Sciatic nerve (tissue), 2 donors: Measurements from ENCODE around the gene ANKRD40. TPM values are rescaled to one million over a fixed set of nuclear protein-coding genes. Genes with fewer than 3 reads are reported as not detected.
"Not testable (repeated sequence)": the region's sequence is repeated elsewhere in the genome, so short reads cannot be mapped to it uniquely, and the experiment has no call there.

Experiments
- ATAC-seq: fragments of 200-7000 bp; cut with Tn5 transposase; one replicate; pipeline ENCODE4 v1.9.1; 2020; ENCODE audit warnings: mild to moderate bottlenecking, moderate library complexity
- DNase-seq: peaks from one replicate; pipeline ENCODE4 v3.0.0-alpha.2; 2020; ENCODE audit warnings: low spot score
- intact Hi-C: fragments of 100-400 bp; cut with DNase I; formaldehyde crosslinking; loops from one replicate; pipeline ENCODE4 v1.14.2; 2022
- total RNA-seq: library from RNA; stranded (reverse); fragmentation: NEBNext Ultra II Directional; extraction: Animal tissue kit (Norgen Biotek cat#: 25700); gene quantifications from one replicate; pipeline ENCODE4 v1.2.1, GENCODE V29; 2021
- donor health status: DM: no; HTN: no; CAD: no.
- donor health status: DM: no; HTN: no; CAD: no.

The ANKRD40 gene, protein sequence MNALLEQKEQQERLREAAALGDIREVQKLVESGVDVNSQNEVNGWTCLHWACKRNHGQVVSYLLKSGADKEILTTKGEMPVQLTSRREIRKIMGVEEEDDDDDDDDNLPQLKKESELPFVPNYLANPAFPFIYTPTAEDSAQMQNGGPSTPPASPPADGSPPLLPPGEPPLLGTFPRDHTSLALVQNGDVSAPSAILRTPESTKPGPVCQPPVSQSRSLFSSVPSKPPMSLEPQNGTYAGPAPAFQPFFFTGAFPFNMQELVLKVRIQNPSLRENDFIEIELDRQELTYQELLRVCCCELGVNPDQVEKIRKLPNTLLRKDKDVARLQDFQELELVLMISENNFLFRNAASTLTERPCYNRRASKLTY
- 106 TPM for total RNA-seq

DNA sequence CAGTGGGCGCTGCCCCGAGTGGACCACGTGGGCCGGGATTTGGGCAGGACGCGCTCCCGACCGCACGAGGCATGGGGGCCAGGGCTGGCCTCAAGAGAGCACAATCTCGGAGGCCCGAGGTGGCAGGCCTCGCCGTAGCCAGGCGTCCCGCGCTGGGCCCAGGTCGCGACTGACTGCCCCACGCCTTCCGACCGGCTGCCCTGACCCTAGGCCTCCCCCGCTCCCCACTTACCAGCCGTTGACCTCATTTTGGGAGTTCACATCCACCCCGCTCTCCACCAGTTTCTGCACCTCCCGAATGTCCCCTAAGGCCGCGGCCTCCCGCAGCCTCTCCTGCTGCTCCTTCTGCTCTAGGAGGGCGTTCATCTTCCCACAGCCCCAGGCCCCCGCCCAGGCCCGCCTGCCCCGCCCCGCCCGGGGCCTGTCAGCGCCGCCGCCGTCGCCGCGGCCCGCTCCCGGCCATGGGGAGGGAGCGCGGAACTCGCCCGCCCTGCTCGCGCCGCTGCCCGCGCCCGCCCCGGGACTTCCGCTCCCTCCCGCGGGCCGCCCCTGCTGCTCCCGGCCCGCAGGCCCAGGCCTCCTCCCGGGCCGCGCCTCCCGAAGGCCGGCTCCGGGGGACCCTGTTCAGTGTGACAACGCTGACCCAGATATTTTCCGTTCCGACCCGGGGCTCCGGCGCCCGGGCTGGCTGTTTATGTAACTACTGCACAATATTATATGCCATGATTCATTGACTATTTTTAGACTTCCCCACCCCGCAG is at the start of gene ANKRD40:
Gene ANKRD40, minus strand, starts transcription at position 626 of the 761 bp plus-strand sequence. Its CDS starts 260 bp downstream, at position 366.
- intact Hi-C loops = no loop called here
- DNase-seq = peak; percentile 92
- ATAC-seq = peak; percentile 90

DNA sequence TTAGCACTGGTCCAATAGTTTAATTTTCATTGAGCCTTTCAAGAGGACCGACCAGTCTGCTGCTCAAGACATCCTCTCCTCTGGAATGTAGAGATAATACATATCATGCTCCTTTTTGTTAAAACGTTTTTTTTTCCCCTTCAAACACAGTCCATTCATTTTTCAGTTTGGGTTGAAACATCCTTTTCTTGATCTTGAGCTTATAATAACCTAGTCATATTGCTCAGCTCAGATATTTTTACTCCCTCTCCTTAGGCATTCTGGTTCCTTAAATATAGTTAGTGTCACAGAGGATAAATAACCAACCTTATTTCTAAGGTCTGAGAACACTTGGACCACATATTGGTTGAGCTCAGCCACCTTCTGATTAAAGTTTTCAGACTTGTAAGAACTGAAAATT is 46.8 kb upstream of the ANKRD40 start:
- no peak for DNase-seq
- intact Hi-C loops = no loop called here
- no peak for ATAC-seq

DNA sequence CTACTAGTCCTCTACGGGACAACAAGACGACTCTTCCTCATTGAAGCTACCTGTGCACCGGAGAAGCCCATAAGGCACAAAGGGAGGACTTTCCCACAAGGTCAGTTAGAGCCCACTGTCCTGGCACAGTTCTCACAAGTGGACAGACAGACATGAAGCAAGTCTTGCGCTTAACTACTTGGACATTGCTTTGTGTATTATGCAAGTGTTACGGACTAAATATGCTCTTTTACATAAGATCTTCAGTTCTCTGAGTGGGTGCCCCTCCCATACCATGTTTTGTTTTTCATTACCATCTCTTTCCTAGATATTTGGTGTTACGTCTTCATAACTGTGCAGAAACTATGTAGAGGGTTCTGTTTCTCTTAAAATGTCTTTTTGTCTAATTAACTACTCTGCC is 41.5 kb upstream of the ANKRD40 start:
- intact Hi-C loops = no loop called here
- DNase-seq (no peak), ATAC-seq (no peak)

DNA sequence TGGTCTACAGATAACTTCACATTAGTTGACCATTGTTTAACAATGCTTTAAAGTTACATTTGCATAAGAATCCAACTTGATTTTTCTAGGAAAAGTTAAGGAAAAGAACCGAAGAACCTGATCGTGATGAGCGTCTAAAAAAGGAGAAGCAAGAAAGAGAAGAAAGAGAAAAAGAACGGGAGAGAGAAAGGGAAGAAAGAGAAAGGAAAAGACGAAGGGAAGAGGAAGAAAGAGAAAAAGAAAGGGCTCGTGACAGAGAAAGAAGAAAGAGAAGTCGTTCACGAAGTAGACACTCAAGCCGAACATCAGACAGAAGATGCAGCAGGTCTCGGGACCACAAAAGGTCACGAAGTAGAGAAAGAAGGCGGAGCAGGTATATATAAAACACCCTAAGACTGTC is 37.9 kb upstream of the ANKRD40 start:
- DNase-seq (no peak), ATAC-seq (no peak)
- intact Hi-C loops = no loop called here

DNA sequence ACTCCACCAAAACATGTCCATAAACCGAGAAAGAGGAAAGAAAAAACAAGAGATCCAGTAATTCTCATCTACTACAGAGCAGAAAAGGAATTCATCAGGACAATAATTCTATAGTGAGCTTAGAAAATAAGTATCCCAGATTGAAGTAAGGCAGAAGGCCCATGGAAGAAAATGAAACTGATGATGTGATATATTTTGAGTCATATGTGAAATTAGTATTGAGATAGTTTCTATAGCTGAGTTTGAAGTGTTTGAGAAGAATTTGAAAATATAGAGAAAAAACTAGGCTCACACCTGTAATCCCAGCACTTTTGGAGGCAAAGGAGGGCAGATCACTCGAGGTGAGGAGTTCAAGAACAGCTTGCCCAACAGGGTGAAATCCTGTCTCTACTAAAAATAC is 31.4 kb upstream of the ANKRD40 start:
- DNase-seq = no peak
- ATAC-seq = no peak
- intact Hi-C loops = no loop called here

DNA sequence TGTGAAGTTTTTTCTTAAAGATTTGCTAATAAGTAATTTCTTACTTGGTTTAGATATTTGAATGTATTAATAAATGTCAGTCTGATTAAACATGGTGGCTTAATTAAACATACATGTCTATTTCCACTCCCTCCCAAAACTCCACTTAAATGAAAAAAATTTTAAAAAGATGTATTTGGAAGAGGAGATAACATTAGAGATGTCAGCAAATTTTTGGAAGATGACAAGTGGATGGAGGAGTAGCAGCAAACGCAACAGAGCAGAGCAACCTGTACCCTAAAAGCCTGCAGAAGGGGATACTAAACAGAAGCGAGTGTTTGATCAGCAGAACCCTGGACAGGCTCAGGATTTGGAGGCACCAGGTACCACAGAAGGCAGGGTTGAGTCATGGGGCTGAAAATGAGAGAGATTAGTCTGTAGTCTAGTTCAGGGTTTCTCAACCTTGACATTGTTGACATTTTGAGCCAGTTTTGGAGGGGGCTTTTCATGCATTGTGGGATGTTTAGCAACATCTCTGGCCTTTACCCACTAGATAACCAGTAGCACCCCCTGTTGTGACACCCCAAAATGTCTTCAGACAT is 29.5 kb upstream of the ANKRD40 start:
- ATAC-seq (no peak), DNase-seq (no peak)

DNA sequence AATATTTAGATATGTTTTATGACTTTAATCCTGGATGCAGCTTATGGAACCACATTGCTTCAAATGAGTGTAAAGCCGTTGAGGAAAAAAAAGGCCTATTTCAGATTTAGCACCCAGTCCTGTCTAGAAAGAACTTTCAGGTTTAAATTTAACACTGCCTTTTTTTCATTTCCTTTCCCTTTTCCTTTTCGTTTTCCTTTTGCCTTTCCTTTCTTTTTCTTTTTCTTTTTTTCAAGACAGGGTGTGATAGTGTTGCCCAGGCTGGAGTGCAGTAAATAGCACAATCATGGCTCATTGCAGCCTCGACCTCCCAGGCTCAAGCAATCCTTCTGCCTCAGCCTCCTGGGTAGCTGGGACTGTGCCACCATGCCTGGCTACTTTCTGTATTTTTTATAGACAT is 27.6 kb upstream of the ANKRD40 start:
- DNase-seq (no peak), ATAC-seq (no peak)
- intact Hi-C loops = no loop called here

More for the DNA sequence above, 29.5 kb upstream of the ANKRD40 start:
- intact Hi-C loops = no loop called here

DNA sequence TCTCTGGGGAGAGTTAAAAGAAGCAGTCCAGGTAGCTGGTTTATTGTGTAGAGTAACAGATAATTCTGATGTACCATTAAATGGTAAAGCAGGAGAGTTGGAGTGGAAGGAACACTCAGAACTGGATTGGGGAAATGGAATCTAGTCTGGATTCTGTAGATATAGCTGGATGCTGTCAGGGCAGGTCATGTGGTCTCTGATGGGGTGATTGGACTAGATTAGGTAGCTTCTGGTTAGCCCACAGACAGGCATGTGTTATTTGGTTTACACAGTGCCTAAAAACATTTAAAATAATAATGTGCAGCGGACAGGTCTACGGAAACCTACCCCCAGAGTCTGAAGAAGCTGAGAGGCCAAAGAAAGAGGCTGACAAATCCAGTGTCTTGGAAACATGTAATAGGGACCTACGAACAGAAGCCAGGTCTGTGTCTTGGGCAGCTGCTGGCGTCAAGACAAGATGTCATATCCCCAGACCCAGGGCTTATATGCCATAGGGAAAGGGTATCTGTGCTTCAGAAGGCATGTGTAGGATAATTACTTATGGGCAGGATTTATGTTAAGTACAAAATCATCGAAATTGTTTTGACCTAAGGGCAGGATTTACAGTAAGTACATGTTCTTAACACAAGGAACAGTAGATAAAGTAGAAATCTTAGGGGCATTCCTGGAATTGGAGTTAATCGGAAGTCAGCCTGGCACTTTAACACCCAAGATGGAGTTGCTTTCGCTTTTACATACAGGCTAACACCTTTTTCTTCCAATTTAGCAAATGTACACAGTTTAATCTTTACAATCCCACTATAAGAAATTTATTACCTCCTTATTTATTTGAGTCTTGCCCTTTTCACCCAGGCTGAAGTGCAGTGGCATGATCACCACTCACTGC is 24.1 kb upstream of the ANKRD40 start:
- DNase-seq (no peak), ATAC-seq (no peak)
- intact Hi-C loops = no loop called here

DNA sequence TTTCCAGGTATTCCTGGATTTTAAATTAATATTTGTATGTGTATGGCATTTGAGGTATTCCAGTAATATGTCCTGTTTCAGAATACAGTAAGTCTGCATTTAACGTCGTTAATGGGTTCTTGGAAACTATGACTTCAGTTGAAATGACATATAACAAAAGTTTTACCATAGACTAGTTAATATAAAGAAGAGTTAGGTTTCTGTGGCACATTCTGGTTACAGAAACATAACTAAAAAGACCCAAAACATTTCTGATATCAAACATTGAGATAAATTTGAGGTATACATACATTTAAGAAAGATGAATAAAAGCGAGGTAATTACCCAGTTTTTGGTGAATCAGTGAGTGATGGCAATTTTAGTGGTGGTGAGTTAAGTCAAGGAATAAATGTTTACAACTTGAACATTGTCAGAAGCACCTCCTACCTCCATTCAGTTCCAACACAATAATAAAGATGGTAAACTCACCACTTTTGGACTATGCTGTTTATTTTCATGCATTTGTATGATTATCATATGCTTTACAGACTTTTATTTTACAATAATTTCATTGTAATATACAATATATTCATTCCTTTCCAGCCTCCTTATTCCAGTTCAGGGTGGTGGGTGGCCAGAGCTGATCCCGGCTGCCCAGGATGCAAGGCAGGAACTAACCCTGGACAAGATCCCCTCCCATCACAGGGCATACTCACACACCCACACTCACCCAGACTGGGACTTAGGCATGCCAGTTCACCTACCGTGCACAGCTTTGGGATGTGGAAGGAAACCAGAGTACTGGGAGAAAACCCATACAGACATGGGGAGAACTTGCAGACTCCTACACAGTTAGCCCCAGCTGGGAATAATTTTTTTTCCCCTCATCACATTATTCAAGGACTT is 21.4 kb upstream of the ANKRD40 start:
- DNase-seq (no peak), ATAC-seq (no peak)
- intact Hi-C loops = no loop called here

DNA sequence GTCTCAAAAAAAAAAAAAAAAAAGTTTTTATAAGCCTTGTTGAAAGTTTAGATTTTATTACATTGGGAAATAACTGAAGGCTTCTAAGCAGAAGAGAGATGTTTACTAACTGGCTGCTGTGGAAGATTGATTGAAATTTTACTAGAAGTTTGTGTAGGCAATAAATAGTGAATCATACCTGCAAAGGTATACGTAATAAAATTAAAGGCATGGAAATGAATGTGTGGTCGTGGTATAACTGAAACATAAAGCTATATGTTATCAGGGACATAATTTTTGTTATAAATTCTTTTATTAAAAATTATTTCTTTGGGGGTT is 20.4 kb upstream of the ANKRD40 start:
- no peak for DNase-seq
- ATAC-seq = no peak
- intact Hi-C loops = no loop called here

DNA sequence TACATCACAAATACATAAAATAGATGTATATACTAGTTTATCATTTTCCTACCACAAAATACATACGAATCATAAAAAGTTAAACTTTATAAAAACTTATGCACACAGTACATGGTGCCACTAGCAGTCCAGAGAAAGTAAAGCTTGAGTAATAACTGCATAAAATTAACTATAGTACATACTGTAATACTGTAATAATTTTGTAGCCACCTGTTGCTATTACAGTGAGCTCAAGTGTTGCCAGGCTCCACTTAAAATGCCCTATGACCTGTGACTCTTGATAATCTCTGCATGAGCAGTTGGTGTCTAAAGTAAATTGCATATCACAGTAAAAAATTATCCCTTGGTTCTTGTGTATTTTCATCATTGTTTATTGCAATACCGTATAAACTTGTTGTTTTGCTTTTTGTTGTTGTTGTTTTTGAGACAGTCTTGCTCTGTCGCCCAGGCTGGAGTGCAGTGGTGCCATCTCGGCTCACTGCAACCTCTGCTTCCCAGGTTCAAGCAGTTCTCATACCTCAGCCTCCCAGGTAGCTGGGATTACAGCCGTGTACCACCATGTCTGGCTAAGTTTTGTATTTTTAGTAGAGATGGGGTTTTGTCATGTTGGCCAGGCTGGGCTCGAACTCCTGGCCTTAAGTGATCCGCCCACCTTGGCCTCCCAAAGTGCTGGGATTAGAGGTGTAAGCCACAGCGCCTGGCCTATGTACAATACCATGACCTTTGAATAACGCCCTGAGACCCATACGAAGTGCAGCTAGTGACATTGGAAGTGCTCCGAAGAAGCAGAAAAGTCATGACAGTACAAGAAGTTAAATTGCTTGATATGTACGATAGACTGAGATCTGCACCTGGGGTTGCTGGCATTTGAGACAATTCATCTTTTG is 18.3 kb upstream of the ANKRD40 start:
- intact Hi-C loops = no loop called here
- DNase-seq (no peak), ATAC-seq (no peak)

DNA sequence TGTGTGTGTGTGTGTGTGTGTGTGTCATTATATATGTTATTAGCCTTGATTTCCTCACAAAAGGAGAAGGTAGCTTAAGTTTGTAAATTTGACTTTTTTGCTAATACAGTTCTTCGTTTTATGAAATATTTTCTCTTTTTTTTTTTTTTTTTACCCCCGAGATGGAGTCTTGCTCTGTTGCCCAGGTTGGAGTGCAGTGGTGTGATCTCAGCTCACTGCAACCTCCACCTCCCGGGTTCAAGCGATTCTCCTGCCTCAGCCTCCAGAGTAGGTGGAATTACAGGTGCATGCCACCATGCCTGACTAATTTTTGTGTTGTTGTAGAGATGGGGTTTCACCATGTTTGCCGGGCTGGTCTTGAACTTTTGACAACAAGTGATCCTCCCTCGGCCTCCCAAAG is 16.9 kb upstream of the ANKRD40 start:
- intact Hi-C loops, DNase-seq, ATAC-seq: not testable (repeated sequence)

DNA sequence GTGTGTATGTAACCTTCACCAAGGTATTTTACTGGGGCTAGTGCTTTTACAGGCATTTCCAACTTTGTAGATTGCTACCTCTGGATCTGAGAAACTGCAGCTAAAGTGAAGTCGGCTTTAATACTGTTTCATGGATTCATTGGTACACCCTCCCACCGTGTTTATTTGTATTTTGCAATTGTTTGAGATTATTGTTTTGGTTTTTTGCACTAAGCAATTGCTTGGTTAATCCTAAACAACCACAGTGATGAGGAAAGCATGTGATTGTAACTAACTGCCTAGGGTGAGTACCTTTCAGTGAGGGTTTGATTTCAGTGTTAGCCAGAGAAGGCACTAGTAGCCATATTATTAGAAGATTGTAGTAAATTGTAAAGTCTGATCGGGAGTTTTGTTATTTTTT is 15.0 kb upstream of the ANKRD40 start:
- DNase-seq (no peak), ATAC-seq (no peak)
- intact Hi-C loops = no loop called here

DNA sequence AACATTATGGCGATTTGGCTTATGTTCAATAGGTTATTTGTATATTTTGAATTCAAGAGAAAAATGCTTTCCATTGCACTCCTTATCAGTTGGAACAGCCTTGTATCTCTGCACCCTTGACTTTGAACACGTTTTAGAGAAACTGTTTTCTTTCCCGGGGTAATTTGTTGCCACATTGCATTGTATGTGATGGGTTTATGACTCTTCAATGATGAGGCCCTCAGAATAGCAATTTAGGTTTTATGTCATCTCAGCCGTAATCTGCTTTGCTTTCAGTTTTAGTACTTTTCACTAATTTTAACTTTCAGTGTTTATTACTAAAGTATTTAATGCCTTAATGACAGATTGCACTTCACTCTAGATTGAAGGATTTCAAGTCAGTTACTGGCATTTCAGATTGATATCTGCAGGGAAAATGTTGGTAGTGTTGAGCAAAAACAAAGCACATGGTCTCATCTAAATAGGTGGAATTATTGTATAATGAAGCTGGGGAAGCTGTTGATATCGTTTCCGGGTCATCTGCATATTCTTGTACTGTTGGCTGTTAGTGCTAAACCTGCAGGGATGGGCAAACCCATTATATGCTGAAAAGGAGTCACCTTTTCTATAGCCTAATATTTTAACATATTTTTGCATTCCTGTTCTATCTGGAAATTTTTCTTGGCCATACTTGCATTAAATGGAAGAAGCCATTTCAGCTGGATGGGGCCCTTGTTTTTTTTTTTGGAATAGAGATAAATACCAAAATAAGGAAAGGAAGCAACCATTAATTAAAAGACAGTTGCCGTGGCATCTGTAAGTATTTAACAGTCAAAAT is 13.7 kb upstream of the ANKRD40 start:
- DNase-seq (no peak), ATAC-seq (no peak)
- intact Hi-C loops = no loop called here

DNA sequence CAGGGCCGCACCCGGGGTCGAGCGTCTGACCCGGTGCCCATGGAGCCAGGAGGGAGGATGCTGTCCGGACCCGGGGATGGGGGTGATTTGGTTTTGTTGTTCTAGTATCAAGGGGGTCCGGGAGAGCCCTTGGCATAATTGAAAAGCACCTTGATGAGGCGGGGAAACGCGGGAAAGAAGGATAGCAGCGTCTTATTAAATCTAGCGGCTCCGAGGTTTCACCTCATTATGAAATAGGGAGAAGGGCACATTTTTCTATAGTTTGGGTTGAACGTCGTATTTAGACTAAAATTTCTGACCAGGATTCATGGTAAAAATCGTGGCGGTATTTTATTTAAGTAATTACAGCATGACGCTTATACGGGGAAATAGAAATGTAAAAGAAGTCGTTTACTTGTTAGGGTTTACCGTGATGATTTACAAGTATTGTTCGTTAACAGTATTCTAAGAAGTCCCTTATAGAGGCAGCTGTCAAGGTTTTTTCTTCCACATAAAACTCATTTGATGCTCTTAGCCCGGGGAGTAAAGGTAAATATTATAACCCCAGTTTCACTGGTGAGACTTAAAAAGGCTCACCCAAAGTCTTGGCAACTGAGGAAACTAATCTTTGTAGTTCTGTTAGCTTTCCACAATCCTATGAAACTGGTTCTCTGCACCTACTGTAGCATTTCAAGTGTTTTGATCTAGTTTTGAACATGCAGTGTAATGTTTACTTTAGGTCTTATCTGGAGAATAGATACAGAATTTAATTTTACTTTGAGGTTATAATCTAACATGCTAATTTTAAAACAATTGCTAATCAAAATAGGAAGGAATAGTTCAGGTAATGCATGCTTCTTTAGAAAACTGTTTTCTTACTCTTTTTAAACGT is 12.4 kb upstream of the ANKRD40 start:
- intact Hi-C loops = no loop called here
- ATAC-seq (no peak), DNase-seq (no peak)
